Measurements from ENCODE around the gene CHMP4B.

DNA sequence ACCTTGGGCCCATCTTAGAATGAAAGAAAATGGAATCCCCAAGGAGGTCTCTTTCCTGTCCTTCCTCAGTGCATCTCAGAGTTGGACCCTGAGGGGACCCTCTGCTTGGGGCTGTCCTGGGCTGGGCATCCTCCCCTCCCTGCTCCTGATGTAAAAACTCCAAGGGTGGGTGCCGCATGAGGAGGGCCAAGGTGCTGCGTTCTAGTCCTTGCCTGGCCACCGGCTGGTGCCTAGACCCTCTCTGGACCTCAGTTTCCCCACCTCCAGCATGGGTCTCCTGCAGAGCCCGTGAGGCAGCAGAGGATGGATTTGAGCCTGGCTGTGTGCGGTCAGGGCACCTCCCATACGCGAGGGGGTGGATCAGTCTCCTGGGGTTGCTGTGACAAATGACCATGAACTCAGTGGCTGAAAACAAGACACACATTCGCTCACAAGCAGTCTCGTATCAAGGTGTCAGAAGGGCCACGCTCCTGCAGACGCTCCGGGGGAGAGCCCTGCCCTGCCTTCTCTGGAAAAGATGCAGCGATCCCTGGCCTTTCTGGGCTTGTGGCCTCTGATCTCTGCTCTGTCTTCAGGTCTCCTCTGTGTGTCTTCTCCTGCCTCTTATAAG is 54.7 kb downstream of the CHMP4B start:
- TF ChIP-seq, protein P1, sequence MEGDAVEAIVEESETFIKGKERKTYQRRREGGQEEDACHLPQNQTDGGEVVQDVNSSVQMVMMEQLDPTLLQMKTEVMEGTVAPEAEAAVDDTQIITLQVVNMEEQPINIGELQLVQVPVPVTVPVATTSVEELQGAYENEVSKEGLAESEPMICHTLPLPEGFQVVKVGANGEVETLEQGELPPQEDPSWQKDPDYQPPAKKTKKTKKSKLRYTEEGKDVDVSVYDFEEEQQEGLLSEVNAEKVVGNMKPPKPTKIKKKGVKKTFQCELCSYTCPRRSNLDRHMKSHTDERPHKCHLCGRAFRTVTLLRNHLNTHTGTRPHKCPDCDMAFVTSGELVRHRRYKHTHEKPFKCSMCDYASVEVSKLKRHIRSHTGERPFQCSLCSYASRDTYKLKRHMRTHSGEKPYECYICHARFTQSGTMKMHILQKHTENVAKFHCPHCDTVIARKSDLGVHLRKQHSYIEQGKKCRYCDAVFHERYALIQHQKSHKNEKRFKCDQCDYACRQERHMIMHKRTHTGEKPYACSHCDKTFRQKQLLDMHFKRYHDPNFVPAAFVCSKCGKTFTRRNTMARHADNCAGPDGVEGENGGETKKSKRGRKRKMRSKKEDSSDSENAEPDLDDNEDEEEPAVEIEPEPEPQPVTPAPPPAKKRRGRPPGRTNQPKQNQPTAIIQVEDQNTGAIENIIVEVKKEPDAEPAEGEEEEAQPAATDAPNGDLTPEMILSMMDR (IDR thresholded peaks at IDR 0.05), result no peak
- TF ChIP-seq GABPA (IDR thresholded peaks at IDR 0.05; ENCODE audit: low read depth) (no peak), NFIC (IDR thresholded peaks at IDR 0.05; ENCODE audit: borderline replicate concordance) (no peak), CHD2 (IDR thresholded peaks at IDR 0.05; ENCODE audit: low read length, partially characterized antibody) (no peak), TAF1 (IDR thresholded peaks at IDR 0.05; ENCODE audit: borderline replicate concordance, low read depth, low read length) (no peak), EP300 (IDR thresholded peaks at IDR 0.05; ENCODE audit: borderline replicate concordance in 1 of 2, low read depth in 1 of 2, low read length in 1 of 2) (no peak)
- TF ChIP-seq, protein P2, sequence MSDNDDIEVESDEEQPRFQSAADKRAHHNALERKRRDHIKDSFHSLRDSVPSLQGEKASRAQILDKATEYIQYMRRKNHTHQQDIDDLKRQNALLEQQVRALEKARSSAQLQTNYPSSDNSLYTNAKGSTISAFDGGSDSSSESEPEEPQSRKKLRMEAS (IDR thresholded peaks at IDR 0.05; ENCODE audit: low read depth), result no peak
- TF ChIP-seq, protein P3, sequence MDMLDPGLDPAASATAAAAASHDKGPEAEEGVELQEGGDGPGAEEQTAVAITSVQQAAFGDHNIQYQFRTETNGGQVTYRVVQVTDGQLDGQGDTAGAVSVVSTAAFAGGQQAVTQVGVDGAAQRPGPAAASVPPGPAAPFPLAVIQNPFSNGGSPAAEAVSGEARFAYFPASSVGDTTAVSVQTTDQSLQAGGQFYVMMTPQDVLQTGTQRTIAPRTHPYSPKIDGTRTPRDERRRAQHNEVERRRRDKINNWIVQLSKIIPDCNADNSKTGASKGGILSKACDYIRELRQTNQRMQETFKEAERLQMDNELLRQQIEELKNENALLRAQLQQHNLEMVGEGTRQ (IDR thresholded peaks at IDR 0.05; ENCODE audit: borderline replicate concordance, low read depth, low read length), result no peak

All from SK-N-SH (cell line).